ENCODE measurements around the gene CDH12.
"Not testable (repeated sequence)": the region's sequence is repeated elsewhere in the genome, so short reads cannot be mapped to it uniquely, and the experiment has no call there.

Gene CDH12

DNA sequence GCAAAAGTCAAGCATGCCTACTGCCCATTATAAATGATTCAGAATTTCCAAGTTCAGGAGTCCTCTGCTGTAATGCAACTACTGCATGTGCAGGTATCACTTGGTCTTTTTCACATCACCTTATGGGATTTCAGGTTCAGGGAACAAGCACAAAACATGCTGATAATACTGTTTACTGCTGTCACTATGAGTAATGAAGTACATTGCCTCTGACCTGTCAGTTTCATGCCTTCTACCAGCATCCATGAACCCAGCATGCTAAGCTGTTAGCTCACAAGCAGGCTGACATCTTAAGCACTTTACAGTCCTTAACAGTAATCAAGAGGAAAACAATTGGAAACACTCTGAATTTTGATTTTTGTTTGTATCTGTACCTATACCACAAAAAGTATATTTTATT lies 743.8 kb downstream of the CDH12 start:
- no peak for DNase-seq

DNA sequence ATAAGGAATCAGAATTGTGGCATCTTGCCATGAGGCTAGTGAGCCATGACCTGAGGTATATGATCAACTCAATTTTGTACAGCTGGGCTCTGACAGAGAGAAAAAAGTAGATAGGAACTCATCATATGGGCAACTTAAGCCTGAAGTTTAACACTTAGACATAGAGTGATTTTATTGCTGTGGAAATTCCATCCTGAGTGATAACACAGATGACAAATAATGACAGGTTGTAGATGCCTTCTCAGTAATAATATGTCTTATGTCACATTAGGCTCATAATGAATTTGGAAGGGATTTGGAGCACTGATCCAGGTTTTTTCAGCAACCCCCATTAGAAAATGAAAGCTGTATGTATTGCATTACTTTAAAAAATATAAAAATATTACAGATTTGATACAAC lies 744.6 kb downstream of the CDH12 start:
- no peak for DNase-seq

DNA sequence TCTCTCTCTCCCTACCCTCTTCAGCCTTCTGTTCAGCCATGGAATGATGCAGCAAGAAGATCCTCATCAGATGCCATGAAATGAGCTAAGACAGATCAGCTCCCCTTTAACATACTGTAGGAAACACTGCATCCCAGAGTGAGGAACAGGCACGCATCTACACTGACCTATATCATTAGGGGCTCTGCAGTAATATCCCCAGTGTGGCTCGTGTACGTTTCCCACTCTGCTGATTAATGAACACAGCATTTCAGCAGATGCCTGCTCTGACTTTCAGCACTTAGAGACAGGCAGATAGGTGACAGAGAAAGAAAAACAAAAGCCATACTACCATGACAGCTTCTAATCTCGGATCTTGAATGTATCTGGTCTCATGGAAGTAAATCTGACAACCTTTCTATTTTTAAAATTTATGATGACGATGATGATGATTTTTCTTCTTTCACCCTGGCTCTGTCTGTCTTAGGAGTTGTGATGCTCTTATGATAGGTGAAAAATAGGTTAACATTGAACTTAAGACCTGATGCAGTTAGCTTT lies 750.3 kb downstream of the CDH12 start:
- DNase-seq: no peak

DNA sequence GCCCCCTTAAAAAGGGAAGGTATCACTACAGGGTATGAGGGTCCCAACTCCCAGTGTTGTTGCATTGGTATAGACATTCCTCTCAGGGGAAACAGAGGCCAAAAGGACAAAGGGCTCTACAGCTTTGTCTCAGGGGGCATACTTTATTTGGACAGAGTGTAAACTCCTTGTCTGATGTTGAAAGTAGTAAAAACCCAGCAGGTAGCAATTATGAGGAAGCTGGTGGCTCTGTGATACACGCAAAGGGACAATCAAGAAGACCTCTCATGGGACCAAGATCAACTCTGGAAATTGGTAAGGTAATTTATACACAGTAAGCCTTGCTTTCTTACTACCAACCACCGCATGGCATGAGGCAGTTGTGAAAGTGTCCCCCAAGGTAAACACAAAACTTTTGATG lies 764.6 kb downstream of the CDH12 start:
- no peak for DNase-seq

DNA sequence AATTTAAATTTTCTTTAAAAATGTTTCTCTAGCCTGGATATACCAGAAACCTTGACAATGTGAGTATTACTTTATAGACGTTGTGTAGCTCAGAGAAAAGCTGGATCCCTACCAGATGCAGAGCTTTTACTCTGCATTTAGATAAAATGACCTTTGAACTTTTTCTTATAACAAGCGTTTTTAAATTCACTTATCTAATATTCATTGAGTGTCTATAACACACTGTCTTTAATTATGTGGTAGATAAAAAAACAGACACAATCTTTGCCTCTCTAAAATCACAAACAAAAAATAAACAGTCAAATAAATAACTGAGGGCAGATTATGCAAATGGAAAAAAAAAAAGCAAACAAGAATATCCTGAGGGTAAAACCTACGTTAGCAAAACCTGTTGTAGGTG lies 773.6 kb downstream of the CDH12 start:
- no peak for DNase-seq

DNA sequence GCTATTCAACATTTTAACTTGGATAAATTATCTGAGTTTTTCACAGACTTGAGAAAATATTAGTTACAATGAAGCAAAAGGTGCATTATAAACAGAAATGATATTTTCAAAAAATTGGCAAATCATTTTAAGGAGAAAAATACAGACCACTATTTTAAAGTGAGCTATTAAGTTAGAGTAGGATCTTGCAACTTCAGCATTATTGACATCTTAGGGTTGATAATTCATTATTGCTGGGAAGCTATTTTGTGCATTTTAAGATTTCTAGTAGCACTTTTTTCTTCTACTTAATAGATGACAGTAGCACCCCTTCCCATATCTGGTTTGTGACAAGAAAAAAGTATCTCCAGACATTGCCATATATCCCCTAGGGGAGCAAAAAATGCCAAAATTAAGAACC lies 774.1 kb downstream of the CDH12 start:
- no peak for DNase-seq

DNA sequence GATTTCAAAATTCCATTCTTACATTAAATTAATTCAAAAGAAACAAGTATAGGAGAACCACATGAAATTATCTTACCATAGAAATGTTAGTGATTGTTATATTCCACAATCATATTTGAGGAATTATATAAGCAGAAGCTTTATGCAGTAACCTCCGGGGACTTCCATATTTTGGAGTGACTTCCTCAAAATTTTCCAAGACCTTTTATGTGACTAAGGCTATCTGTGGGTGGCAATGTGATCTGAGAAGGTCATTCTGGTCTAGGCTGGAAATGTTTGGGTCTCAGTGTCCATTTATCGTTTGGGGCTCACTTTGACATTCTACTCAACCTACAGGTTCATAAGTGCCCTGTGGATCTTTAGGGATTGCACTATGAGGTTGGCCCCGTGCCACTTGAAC lies 776.6 kb downstream of the CDH12 start:
- DNase-seq: no peak

DNA sequence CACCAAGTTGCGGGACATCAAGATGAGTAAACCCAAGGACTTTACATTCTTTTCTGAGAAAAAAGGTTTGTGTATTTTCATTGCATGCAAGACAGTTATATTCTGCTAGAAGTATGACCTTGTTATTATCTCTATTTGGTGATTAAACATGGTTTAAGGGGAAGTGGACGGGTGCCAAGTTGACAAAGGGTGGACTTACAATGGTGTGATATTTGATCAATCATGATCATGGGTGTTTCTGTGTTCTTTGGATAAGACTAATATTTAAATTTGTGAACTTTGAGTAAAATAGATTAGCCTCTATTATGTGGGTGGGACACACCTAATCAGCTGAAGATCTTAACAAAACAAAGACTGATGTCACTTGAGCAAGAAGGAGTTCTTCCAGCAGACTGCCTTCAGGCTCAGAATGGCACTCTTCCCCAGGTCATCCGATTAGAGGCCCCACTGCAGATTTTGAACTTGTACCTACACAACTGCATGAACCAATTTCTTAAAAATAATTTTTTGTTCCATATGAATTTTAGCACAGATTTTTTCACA lies 782.9 kb downstream of the CDH12 start:
- no peak for DNase-seq

DNA sequence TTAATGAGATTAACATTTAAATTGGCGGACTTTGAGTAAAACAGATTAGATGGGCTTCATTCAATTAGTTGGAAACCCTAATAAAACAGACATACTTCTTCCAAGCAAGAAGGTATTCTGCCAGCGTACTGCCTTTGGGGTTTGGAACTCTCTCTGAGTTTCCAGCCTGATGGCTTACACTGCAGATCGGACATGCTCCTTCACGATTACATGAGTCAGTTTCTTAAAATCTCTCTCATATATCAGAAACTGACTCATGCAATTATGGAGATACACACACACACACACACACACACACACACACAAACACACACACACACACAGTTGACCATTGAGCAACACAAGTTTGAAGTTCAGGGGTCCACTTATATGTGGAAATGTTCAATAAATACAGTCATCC lies 789.4 kb downstream of the CDH12 start:
- no peak for DNase-seq

DNA sequence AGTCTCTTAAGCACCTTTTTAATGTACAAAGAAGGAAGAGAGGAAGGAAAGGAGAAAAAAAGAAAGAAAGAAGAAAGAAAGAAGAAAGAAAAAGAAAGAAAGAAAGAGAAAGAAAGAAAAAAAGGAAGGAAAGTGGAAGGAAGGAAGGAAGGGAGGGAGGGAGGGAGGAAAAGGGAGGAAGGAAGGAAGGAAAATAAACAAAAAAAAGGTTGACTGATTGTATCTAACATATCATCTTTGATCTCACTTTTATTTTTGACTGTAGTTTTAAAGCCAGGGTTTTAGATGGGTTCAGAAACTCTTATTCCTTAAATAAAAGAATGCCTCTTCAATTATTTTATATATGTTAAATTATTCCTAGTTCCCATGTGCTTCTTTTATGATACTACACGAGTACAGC lies 794.5 kb downstream of the CDH12 start:
- DNase-seq: no peak

DNA sequence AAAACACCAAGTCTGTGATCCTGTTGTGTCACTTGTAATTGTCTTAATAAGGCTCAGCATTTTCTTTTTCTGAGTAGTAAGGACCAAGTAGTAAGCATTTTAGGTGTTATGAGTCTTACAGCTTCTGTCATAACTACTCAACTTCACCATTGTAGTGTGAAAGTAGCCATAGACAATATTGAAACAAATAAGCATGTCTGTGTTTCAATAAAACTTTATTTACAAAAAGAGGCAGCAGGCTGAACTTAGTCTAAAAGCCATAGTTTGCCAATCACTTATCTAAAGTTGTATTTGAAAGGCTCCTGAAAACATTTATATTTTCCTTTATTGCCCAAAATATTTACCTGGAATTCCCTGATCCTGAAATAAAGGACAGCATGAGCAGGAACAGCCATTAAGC lies 796.1 kb downstream of the CDH12 start:
- no peak for DNase-seq

DNA sequence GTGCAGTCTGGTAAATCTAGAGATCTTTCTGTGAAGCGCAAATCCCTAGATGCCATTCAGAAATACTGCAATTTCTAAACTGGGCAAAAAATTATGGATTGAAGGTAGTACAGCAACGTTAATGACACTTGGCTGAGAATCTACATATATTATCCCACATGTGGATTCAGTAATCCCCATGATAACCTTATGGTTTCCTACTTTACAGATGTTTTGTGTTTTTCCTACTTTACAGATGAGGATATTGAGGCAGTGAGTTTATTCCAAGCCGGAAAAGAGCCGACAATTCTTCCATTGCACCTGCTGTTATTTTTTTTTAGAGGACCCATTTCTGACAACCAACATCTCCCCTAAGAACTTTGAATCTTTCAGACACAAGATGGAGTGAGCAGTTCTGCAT lies 796.5 kb downstream of the CDH12 start:
- DNase-seq: no peak

DNA sequence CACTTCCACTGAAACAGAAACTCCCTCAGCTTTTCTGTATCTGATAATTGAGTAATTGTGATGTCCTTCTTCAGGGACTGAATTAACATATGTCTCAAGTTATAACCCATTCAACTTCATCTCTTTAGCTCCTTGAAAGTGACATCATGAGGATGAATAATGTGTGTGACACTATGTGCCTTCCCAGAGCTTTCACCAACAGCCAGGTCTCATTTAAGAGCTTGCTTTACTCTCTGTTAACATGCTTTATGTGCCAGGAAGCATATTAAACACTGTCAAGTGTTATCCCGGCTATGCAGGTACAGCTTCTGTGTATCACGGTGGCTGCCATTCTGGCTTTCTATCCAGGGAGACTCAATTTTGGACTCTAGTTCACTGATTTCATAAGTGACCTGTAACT lies 799.9 kb downstream of the CDH12 start:
- no peak for DNase-seq

DNA sequence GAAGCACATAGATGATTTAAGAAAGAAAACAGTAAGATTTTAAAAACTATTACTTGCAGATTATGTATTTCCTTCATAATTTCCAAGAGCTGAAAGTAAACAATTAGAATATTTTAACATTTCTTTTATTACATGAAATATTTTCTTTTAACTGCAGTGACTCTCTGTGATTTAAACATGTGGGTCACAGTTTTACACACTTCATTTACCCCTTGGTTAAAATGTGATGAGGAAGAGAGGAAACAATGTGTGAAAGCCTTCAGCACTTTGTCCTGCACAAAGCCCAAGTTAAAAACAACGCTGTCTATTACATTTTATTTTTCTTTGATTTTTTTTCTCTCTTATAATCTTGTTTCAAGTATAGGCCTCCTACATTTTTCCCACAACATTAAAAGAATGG lies 801.3 kb downstream of the CDH12 start:
- DNase-seq: no peak

DNA sequence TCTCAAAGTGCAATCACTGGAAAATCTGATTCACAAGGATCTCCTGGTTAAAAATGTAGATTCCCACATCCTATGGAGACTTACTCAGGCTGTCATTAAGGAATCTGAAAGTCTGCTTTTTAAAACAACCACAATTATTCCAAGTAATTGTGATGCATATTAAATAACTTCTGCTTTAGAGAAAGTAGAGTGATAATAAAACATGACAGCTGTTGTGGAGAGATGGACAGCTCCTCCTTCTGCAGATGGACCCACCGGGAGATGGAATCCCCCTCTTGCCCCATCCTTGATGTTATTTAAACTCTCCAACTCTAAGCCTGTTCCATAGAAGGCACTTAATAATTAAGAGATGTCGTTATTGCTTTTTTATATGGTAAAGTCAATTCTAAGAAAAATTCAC lies 802.2 kb downstream of the CDH12 start:
- no peak for DNase-seq

DNA sequence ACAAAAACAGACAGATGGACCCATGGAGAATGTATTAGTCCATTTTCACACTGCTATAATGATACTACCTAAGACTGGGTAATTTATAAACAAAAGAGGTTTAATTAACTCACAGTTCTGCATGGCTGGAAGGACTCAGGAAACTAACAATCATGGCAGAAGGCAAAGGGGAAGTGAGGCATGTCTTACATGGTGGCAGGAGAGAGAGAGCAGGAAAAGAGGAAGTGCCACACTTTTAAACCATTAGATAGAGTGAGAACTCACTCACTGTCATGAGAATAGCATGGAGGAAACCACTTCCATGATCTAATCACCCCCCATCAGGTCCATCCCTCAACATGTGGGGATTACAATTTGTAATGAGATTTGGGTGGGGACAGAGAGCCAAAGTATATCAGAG lies 808.9 kb downstream of the CDH12 start:
- no peak for DNase-seq

DNA sequence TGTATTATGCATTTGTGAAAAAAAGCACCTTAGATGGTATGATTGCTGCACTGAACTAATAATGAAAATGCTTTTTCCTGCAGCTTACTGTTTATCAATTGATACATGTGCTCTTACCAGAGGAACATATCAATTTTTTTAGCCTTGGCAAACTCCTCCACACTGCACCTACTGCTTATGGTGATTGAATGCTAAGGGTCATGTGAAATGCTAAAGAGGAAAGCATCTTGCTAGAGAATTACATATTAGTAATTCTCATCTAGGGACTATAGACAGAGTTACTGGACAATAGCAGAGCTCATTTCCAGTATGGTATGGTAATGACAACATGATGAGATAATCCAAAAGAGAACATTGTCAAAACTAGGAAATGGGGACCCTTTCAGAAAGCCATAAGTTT lies 817.1 kb downstream of the CDH12 start:
- DNase-seq: no peak

DNA sequence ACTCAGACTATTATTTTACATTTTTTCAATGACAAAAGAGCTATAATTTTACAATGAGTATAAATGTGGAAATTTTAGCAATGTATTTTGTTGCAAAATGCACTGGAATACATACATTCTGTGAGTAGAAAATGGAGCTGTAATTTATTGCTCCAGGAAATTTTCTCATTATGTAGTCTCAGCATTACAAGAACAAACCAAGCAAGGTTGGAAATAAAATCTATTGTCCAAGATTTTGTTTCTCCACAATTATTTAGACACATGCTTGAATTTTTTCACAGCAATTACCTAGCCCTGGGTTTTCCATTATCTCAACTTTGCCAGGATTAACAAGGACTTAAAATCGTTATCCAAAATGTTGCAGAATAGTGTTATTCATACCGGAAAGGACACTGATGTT lies 820.1 kb downstream of the CDH12 start:
- no peak for DNase-seq

DNA sequence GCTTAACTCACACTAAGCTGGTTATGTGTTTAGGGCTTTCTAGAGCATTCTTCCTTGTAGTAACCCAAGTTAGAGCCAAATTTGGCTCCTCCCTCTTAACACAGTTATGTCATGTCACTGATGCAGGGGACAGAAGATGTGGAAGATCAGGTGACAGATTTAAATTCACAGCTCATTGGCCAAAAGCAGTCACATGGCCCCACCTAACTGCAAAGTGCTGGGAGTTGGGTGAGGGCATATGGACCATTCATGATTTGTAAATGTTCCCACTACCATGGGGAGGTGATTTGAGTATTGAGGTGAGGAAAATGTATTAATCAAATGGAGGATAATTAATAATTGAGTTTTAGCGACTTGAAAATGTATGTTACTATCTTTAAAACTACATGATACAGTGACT lies 829.4 kb downstream of the CDH12 start:
- no peak for DNase-seq

DNA sequence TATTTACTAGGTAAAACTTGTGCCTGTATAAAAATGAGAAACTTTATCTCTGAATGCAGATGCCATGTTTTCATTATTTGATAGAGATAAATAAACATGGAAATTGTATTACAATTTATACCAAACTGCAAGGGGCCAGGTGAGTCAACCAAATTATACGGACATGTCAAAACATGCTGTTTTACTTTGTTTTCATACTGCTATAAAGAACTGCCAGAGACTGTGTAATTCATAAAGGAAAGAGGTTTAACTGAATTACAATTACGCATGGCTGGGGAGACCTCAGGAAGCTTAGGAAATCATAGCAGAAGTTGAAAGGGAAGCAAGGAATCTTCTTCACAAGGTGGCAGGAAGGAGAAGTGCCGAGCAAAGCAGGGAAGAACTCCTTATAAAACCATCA lies 840.3 kb downstream of the CDH12 start:
- not testable (repeated sequence) for DNase-seq

DNA sequence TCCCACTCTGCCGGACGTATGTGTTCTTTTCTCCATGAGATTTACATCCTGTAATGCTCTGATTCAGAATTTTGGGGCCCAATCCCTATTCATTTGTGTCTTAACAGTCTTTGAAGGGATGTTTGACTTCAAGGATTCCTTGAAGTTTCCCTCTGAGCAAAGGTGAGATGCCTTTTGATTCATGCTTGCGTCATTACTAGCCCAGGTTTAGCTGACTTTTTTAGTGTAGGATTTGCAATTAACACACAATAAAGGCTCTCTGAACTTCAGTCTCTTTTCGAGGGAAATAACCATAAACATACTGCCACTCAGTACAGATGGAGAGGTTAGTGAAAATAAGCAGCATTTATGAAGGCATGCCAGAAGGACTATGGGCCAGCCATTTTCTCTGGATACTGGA lies 842.3 kb downstream of the CDH12 start:
- DNase-seq: not testable (repeated sequence)

DNA sequence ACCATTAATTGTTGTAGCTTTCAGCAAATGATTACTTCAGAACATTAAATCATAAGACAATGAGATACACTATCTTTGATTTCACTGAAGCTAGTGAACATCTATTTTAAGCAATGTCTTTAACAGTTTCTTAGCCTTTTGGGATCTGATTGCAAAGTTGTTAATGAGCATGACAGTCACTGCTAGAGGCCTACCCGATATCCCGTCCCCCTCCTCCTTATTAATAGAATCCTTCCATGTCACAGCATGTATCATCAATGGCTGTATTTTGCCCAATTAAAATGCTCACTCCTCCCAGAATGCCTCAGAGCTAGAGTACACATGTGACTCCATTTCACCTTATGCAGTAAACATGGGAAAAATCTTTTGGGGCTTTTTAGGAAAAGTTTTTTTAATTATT lies 852.0 kb downstream of the CDH12 start:
- not testable (repeated sequence) for DNase-seq

DNA sequence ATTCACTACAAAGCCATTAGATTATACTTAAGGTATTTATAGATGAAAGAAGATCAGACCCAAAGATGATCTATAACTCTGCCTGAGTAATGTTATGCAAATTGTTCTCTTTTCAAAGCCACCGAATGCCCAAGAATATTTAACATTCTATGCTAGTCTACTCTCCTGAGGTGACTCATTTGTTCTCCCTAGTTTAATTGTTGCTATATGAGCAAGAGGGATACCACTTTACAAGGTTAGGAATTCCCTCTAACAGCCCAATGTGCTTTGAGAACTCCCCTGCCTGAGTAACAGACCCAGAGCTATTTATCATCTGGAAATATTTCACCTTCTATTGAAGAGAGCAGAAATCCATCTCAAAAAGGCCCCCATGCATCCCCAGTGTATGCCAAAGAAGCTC lies 867.3 kb downstream of the CDH12 start:
- not testable (repeated sequence) for DNase-seq

DNA sequence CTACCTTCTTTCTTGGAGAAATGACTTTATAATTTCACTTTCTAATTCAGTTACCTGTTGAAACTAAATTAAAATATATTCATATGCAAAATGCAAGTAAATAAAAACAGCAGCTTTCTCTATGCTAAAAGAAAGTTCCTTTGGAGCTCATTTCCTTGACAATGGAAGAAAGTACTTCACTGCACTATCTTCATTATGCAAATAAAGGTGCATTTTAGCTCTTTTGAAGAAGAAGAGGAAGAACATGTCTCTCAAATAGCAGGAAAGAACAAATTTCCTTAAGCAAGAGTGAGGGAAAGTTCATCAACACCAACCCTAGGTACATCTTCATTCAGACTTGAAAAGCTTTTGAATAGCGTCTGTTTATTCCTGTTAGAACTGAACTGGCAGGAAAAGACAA lies 901.6 kb downstream of the CDH12 start:
- not testable (repeated sequence) for DNase-seq

DNA sequence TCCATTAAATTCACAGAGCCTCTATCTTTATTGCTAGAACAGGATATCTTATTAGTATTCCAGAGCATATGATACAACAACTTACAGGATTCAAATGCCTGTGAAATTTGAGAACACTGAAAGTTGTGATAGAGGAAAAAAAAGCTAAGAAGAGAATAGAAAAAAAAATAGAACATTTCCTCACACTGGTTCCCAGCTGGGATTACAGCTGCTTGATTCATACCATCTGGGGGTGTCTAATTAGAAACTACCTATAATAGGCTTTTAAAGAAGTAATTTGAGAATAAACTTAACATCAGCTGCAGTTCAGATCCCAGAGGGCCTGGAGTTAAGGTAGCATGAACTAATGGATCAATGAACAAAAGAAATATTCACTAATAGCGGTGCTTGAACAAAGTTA lies 922.0 kb downstream of the CDH12 start:
- DNase-seq: no peak

Data from activated CD4-positive, alpha-beta T cell treated with anti-CD3 and anti-CD28 coated beads, Interleukin-2, amount 50 U/mL, for 48 hours (primary cell).